K562 (cell line): ENCODE measurements around the gene RAE1.

Experiments
- FOXP1 ChIP-seq: sonication (generic); formaldehyde crosslinking; IDR thresholded peaks from 2 replicates; pipeline ENCODE4 v1.8.0; 2022; ENCODE audit warnings: mild to moderate bottlenecking, missing genetic modification reagents
- MAZ ChIP-seq, 2 experiments: fragments of 450-650 bp in 1 of 2; sonication (generic) in 1 of 2; formaldehyde crosslinking; IDR thresholded peaks in 1 of 2; conservative IDR thresholded peaks in 1 of 2; 2 replicates each; pipeline versions ENCODE4 v1.4.0 to v1.5.0; 2020; ENCODE audit warnings: mild to moderate bottlenecking in 1 of 2, missing genetic modification reagents in 1 of 2
- NR2C2 ChIP-seq, 2 experiments: fragments of 200-800 bp in 1 of 2; sonication (Bioruptor generic) in 1 of 2; sonication (generic) in 1 of 2; formaldehyde crosslinking in 1 of 2; IDR thresholded peaks; 2 replicates each; pipeline versions ENCODE4 v1.6.1 to v1.8.0; 2016 to 2022; ENCODE audit warnings: mild to moderate bottlenecking in 1 of 2, missing compliant biosample characterization in 1 of 2, missing genetic modification characterization in 1 of 2, missing genetic modification reagents in 1 of 2
- RAD51 ChIP-seq: fragments of 450-650 bp; IDR thresholded peaks from 2 replicates; pipeline ENCODE4 v1.7.1; 2016; ENCODE audit warnings: low read depth, mild to moderate bottlenecking, borderline replicate concordance
- ZNF24 ChIP-seq: fragments of 450-650 bp; IDR thresholded peaks from 2 replicates; pipeline ENCODE4 v1.6.1; 2016

GRCh38 chr20:57426271-57426689 is 75.2 kb downstream of the RAE1 start:
- TF ChIP-seq ZNF24: no peak
- no peak for TF ChIP-seq FOXP1
- TF ChIP-seq MAZ (CRISPR knock-in tag; conservative IDR thresholded peaks at IDR 0.05 in 1 of 2, IDR thresholded peaks at IDR 0.05 in 1 of 2): no peak
- no peak for TF ChIP-seq RAD51
- no peak for TF ChIP-seq NR2C2 (CRISPR knock-in tag; IDR thresholded peaks at IDR 0.05)
- TF ChIP-seq NR2C2 (tag; IDR thresholded peaks at IDR 0.05): no peak
